ENCODE data around the gene STK33.

The STK33 gene

DNA sequence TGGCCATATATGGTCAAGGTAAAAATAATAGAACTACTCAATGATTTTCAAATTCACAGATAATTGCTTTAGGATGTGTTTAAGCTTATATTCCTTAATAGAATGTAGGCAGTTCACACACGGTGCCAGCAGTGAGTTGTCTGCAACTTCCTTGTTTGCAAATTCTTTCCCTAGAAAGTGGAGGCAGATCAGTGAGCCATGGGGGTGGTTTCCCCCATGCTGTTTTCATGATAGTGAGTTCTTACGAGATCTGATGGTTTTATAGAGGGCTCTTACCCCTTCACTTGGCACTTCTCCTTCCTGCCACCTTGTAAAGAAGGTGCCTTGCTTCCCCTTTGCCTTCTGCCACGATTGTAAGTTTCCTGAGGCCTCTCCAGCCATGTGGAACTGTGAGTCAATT lies 218.6 kb downstream of the STK33 start:
- Histone ChIP-seq H3K9me3 (ENCODE audit: control insufficient read depth, insufficient read depth, low read length) (no peaks in the 10 kb centered on the region), H3K4me1 (ENCODE audit: insufficient read depth, low read length) (peaks cover 7% of the 10 kb centered on the region; the same call in 1 of the 2 replicates), H3K9ac (ENCODE audit: low read depth, low read length) (no peak overlapping the region), H3K36me3 (ENCODE audit: insufficient read depth, low read length) (no peaks in the 10 kb centered on the region)

DNA sequence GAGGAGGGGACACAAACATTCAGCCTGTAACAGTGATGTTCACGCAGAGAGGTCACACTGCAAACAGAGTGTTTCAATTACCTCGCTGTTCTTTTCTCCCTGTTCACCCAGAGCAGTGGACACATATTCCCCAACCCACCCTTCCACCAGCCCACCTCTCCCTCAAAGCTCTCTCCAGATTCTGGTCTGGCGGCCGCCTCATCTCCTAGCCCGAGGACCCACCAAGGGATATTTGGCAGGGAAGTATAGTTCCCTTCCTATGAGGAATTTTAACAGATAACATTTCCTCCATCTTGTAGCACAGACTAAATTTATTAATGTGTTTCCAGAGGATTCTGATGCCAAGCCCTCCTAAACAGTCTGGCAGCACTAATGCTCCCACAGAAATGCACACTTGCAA lies 219.3 kb downstream of the STK33 start:
- Histone ChIP-seq H3K4me1 (ENCODE audit: insufficient read depth, low read length) (peaks cover 7% of the 10 kb centered on the region; the same call in 1 of the 2 replicates), H3K9me3 (ENCODE audit: control insufficient read depth, insufficient read depth, low read length) (no peaks in the 10 kb centered on the region), H3K36me3 (ENCODE audit: insufficient read depth, low read length) (no peaks in the 10 kb centered on the region), H3K9ac (ENCODE audit: low read depth, low read length) (no peak overlapping the region)

DNA sequence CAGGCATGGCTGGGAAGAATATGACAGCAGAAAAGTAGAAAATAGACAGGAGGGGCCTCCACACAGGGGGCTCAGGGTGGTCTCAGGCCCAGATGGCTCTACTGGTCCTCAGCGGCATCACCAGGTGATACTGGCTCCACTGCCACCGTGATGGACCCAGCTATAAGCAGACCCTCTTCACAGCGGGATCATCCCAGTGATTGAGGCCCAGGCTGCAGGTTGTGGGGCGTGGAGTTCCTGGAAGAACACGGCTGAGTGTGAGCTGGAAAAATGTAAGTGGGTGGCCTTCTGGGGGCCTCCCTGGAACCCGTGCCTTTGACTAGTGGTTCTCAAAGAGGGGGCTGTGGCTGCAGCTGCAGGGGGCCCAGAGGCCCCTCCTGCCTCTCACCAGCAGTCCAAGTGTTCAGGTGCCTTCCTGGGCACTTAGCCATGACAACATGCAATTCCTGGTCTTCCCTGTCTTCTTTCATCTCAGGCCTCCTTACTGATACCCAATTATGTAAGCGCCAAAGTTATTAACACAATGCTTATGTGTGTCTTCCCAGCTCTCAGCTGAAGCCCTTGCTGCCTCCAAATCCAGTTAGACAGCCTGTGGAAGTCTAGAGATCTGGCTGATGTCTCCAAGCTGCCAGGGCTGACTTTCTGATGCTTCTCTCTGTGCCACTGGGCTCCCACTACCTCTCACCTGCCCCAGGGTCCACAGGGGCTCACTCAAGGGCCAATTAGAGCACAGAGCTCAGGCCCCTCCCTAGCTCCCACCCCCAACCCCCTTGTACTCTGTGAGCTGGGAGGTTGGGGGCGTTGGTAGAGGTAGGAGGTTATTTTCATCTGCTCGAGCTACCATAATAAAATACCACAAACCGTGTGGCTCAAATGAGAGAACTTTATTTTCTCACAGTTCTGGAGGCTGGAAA lies 220.3 kb downstream of the STK33 start:
- H3K9me3 ChIP-seq (ENCODE audit: control insufficient read depth, insufficient read depth, low read length): no peaks in the 10 kb centered on the region
- H3K9ac ChIP-seq (ENCODE audit: low read depth, low read length): no peak overlapping the region
- H3K4me1 ChIP-seq (ENCODE audit: insufficient read depth, low read length): peaks cover 7% of the 10 kb centered on the region; the same call in 1 of the 2 replicates
- no peaks in the 10 kb centered on the region for H3K36me3 ChIP-seq (ENCODE audit: insufficient read depth, low read length)

DNA sequence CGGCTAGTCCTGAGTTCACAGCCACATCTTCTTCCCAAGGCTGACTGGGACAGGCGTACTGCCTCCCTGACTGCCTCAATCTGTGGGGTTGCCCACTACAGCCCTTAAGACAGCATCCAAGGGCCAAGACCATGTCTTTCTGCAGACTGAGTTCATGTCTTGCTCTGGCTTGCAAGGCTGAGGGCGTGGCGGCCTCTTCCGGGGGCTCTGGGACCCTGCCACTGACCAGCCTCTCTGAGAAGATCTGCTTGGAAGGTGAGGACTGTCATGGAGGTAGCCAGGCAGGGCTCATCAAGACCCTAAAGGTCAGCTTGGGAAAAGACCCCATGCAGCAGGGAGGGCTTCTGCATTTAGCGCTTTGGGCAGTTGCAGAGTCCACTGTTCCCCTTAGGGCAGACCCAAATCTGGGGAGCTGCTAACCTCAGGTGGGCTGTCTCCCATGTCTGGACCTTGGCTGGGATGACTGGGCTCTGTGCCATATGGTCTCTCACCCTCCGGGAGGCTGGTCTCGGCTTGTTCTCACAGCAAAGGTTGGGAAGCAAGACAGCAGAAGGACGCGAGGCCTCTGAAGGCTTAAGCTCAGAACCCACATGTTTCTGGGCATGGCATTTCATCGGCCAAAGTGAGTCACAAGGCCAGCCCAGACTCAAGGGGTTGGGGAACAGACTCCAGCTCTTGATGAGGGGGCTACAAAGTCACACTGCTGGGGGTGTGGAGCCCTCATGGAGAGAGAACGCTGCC lies 221.2 kb downstream of the STK33 start:
- peaks cover 7% of the 10 kb centered on the region; the same call in 1 of the 2 replicates for H3K4me1 ChIP-seq (ENCODE audit: insufficient read depth, low read length)
- H3K9ac ChIP-seq (ENCODE audit: low read depth, low read length): no peak overlapping the region
- H3K36me3 ChIP-seq (ENCODE audit: insufficient read depth, low read length): no peaks in the 10 kb centered on the region
- no peaks in the 10 kb centered on the region for H3K9me3 ChIP-seq (ENCODE audit: control insufficient read depth, insufficient read depth, low read length)

DNA sequence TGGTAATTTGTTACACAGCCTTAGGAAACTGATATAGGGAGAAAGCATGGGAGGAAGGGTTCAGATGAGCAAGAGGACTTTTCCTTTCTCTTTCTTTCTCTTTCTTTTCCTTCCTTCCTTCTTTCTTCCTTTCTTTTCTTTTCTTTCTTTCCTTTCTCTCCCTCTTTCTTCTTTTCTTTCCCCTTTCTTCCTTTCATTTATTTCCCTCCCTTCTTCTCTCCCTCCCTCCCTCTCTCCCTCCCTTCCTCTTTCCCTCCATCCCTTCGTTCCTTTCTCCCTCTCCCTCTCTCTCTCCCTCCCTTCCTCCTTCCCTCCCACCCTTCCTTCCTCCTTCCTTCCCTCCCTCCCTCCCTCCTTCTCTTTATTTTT lies 222.5 kb downstream of the STK33 start:
- Histone ChIP-seq H3K9me3 (ENCODE audit: control insufficient read depth, insufficient read depth, low read length) (no peaks in the 10 kb centered on the region), H3K9ac (ENCODE audit: low read depth, low read length) (no peak overlapping the region), H3K4me1 (ENCODE audit: insufficient read depth, low read length) (peaks cover 7% of the 10 kb centered on the region; the same call in 1 of the 2 replicates), H3K36me3 (ENCODE audit: insufficient read depth, low read length) (no peaks in the 10 kb centered on the region)

DNA sequence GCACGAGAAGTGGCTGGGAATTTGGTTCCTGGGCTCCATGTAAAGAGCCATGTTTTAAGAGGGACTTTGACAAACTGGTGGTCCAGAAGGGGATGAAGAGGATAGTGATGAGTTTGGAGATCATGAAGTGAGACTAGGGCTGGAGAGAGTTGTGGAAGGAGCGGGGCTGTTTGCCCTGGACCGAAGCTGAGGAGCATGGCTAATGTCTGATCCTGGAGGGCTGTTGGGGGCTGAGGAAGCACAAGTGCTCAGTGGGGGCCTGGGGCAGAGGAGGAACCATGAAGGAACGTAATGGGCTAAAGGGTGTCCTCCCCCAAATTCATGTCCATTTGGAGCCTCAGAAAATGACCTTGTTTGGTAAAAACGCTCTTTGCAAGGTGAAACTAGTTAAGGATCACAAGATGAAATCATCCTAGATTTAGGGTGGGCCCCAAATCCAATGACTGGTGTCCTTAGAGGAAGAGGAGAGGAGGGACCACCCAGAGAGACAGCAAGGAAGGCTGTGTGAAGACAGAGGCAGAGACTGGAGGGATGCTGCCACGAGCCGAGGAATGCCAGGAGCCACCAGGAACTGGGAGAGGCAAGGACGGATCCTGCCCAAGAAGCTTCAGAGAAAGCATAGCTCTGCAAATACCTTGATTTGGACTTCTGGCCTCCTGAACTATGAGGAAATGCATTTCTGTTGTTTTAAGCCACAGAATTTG lies 223.1 kb downstream of the STK33 start:
- no peak overlapping the region for H3K9ac ChIP-seq (ENCODE audit: low read depth, low read length)
- no peaks in the 10 kb centered on the region for H3K9me3 ChIP-seq (ENCODE audit: control insufficient read depth, insufficient read depth, low read length)
- no peaks in the 10 kb centered on the region for H3K36me3 ChIP-seq (ENCODE audit: insufficient read depth, low read length)
- H3K4me1 ChIP-seq (ENCODE audit: insufficient read depth, low read length): peaks cover 7% of the 10 kb centered on the region; the same call in 1 of the 2 replicates

DNA sequence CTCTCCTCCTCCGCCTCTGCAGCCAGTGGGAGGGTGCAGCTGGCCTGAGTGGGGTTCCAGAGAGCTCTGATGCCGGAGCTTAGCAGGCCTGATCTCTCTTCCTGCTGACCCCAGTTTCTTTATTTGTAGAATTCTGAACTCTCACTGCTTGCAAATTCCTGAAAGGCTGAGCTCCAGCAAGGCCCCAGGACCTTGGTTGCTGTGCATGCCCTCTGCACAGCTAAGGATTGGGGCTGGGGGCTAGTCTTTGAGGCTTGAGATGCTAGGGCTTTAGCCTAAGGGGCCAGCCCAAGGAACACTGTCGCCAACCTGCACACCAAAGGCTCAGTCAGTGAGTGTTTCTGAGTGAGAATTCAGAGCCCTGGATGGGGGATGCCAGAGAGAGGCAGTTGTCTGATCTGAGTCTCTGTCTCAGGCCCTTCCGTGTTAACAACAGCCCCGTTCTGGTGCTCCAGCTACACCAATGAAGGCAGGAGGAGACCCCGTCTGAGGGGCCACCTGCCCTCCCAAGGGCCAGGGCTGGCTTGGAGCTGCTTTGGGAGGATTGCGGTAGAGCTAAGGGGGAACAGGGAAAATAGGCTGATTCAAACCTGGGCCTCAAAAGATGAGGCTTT lies 224.3 kb downstream of the STK33 start:
- H3K9me3 ChIP-seq (ENCODE audit: control insufficient read depth, insufficient read depth, low read length): no peaks in the 10 kb centered on the region
- H3K9ac ChIP-seq (ENCODE audit: low read depth, low read length): no peak overlapping the region
- no peaks in the 10 kb centered on the region for H3K36me3 ChIP-seq (ENCODE audit: insufficient read depth, low read length)
- no peaks in the 10 kb centered on the region; the same call in 1 of the 2 replicates for H3K4me1 ChIP-seq (ENCODE audit: insufficient read depth, low read length)

DNA sequence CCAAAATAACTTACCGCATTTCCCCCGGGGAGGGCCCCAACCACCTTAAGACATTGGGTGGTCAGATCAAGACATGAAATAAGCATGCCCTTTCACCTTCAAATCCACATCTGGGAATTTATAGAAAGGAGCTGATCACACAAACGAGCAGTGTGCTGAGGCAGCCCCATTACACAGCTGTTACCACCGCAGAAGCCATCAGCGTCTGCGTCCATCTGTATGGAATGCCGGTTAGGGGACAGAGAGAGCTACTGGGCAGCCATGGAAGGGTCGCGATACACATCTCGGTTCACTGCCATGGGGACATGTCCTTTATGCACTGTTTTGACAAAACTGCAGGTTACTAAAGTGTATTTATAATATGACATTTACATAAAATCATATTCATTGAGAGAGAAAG lies 225.3 kb downstream of the STK33 start:
- no peaks in the 10 kb centered on the region for H3K36me3 ChIP-seq (ENCODE audit: insufficient read depth, low read length)
- no peaks in the 10 kb centered on the region; the same call in 1 of the 2 replicates for H3K4me1 ChIP-seq (ENCODE audit: insufficient read depth, low read length)
- no peaks in the 10 kb centered on the region for H3K9me3 ChIP-seq (ENCODE audit: control insufficient read depth, insufficient read depth, low read length)
- H3K9ac ChIP-seq (ENCODE audit: low read depth, low read length): no peak overlapping the region

DNA sequence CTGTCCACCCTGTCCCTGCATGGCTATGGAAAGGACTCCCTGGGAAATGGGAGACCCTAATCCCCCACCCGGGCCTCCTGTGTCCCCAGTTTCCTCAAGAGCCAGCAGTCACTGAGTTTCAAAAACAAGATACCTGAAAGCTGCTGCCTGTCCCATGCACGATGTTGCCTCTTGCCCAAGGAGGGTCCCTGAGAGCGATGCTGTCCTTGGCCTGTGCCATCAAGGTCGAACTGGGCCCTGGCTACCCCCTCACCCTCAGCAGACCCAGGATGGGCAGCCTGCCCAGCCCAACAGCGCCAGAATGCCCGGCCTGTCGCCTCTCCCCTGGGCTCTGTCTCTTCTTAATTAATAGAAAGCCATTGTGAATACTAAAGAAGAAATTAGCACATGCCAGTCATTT lies 225.8 kb downstream of the STK33 start:
- no peaks in the 10 kb centered on the region; the same call in 1 of the 2 replicates for H3K4me1 ChIP-seq (ENCODE audit: insufficient read depth, low read length)
- no peak overlapping the region for H3K9ac ChIP-seq (ENCODE audit: low read depth, low read length)
- H3K9me3 ChIP-seq (ENCODE audit: control insufficient read depth, insufficient read depth, low read length): no peaks in the 10 kb centered on the region
- no peaks in the 10 kb centered on the region for H3K36me3 ChIP-seq (ENCODE audit: insufficient read depth, low read length)

DNA sequence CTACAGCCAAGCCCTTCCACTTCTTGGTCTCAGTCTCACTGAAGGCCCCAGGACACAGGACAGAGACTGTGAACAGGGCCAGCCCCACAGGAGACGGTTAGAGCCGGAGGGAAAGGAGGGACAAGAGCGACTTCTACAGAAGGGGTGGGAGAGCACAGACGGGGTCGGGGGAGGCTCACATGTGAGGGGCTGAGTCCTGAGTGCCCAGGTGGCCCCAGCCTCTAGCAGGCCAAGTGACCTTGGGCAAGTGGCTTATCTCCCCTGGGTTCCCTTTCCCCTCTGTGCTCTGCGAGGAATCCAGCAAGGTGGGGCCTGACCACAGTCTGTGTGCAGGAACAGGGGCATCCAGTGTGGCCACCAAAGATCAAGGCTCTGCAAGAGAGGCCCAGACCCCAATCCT lies 227.7 kb downstream of the STK33 start:
- Histone ChIP-seq H3K4me1 (ENCODE audit: insufficient read depth, low read length) (no peaks in the 10 kb centered on the region; the same call in 1 of the 2 replicates), H3K36me3 (ENCODE audit: insufficient read depth, low read length) (no peaks in the 10 kb centered on the region), H3K9me3 (ENCODE audit: control insufficient read depth, insufficient read depth, low read length) (no peaks in the 10 kb centered on the region), H3K9ac (ENCODE audit: low read depth, low read length) (no peak overlapping the region)

DNA sequence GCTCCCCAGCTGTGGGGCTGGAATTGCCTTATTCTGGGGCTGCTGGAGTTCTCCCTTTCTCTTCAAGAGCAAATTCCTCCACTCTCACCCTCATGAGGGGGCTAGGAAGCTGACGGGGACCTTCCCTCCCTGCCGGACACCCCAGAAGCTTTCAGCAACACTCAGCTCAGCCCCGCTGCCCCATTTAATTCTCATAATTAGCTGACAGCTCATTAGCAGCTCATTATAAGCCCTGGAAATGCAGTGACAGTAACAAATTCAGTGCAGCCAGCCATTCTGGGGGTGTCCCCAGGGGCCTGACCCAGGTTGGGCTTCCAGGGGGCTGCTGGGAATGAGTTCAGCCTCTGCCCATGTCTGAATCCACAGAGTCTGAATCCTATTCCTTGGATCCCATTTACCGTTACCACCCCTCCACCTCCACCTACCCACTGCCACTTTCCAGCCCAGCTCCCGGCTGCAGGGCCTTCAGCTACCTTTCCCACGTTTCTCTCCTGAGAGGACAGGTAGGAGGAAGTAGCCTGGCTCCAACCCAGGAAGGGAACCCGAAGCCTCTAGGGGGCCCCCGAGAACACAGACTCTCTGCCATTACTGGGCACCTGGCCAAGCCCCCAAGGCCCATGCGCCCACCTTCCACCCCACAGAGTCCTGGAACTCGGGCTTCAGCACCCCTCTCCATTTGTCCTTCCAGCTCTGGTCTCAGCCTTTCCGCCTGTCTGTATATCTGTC lies 228.6 kb downstream of the STK33 start:
- Histone ChIP-seq H3K9ac (ENCODE audit: low read depth, low read length) (no peak overlapping the region), H3K4me1 (ENCODE audit: insufficient read depth, low read length) (no peaks in the 10 kb centered on the region; the same call in 1 of the 2 replicates), H3K36me3 (ENCODE audit: insufficient read depth, low read length) (no peaks in the 10 kb centered on the region), H3K9me3 (ENCODE audit: control insufficient read depth, insufficient read depth, low read length) (no peaks in the 10 kb centered on the region)

DNA sequence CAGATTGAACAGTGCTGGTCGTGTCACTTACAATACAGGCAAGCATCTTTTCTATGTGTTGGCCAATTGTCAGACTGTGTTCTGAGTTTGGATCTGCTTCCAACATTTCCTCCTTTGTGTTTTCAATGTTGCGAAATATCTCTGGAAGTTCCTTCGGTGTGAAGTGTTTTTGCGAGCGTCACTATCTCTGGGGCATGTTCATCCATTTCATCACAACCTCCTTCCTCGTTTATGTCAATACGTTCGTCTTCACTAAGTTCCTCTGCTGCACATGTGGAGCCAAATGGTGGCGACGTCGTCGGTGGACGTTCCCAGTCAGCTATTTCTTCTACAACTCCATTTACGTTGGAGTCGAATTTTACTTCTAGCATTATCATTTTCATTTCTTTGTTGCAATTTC lies 230.1 kb downstream of the STK33 start:
- Histone ChIP-seq H3K36me3 (ENCODE audit: insufficient read depth, low read length) (no peaks in the 10 kb centered on the region), H3K4me1 (ENCODE audit: insufficient read depth, low read length) (no peaks in the 10 kb centered on the region; the same call in 1 of the 2 replicates), H3K9me3 (ENCODE audit: control insufficient read depth, insufficient read depth, low read length) (no peaks in the 10 kb centered on the region), H3K9ac (ENCODE audit: low read depth, low read length) (no peak overlapping the region)

DNA sequence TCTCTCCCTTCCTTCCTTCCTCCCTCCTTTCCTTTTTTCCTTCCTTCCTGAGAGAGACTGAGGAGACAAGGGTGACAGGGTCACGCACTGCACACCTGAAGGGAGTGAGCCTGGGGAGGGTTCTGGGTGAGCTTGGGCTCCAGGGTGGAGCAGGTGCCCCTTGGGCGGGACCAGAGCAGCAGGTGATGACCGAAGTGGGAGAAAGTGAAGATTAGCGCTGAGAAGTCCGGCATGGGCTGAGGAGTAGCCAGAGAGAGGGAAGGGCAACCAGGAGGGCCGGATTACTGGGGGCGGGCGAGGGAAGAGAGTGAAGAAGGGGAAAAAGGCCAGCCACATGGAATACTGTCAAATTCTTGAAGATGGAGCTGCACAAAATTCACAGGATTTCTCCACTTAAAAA lies 231.1 kb downstream of the STK33 start:
- H3K9me3 ChIP-seq (ENCODE audit: control insufficient read depth, insufficient read depth, low read length): no peaks in the 10 kb centered on the region
- H3K36me3 ChIP-seq (ENCODE audit: insufficient read depth, low read length): no peaks in the 10 kb centered on the region
- H3K9ac ChIP-seq (ENCODE audit: low read depth, low read length): no peak overlapping the region
- no peaks in the 10 kb centered on the region for H3K4me1 ChIP-seq (ENCODE audit: insufficient read depth, low read length)

All from ES-I3 (cell line).